Right lobe of liver (tissue), 6 donors: Measurements from ENCODE around the gene BPIFB4. TPM values are rescaled to one million over a fixed set of nuclear protein-coding genes. Genes with fewer than 3 reads are reported as not detected.

ENCODE experiments used
- ATAC-seq, 4 donors: fragments of 200-7000 bp; cut with Tn5 transposase; one replicate each; pipeline ENCODE4 v1.9.1; 2020; ENCODE audit warnings: mild to moderate bottlenecking in 4 of 4, moderate library complexity in 4 of 4
- DNase-seq, 3 donors: peaks; one replicate each; pipeline ENCODE4 v3.0.0-alpha.2; 2020
- H3K27ac ChIP-seq, 3 donors: fragments of 200-600 bp; one replicate each; pipeline ENCODE4 v1.8.0; 2022
- H3K27me3 ChIP-seq, 2 donors: fragments of 200-600 bp; one replicate each; pipeline ENCODE4 v1.8.0; 2022
- H3K36me3 ChIP-seq, 4 donors: fragments of 200-600 bp; sonication (generic) in 1 of 4; one replicate each; pipeline versions ENCODE4 v1.5.1 to v1.8.0; 2017 to 2022; ENCODE audit warnings: control low read depth in 1 of 4
- H3K4me1 ChIP-seq, 4 donors: fragments of 200-600 bp; sonication (generic) in 1 of 4; one replicate each; pipeline versions ENCODE4 v1.5.1 to v1.8.0; 2017 to 2022; ENCODE audit warnings: control low read depth in 1 of 4
- H3K4me3 ChIP-seq, 3 donors: fragments of 200-600 bp; one replicate each; pipeline ENCODE4 v1.8.0; 2022
- H3K9me3 ChIP-seq, 4 donors: fragments of 200-600 bp; sonication (generic) in 1 of 4; one replicate each; pipeline versions ENCODE4 v1.5.1 to v1.8.0; 2017 to 2022; ENCODE audit warnings: control low read depth in 1 of 4
- CTCF ChIP-seq, 4 donors: fragments of 200-600 bp in 3 of 4; fragments of 450-650 bp in 1 of 4; IDR thresholded peaks; one replicate each; pipeline versions ENCODE4 v1.5.1 to v1.8.0; 2016 to 2022; ENCODE audit warnings: antibody characterized with exemption in 4 of 4, mild to moderate bottlenecking in 2 of 4
- POLR2A ChIP-seq: fragments of 450-650 bp; IDR thresholded peaks from one replicate; pipeline ENCODE4 v1.6.1; 2017; ENCODE audit warnings: antibody characterized with exemption, mild to moderate bottlenecking
- WGBS: methylation state at CpG from one replicate; pipeline ENCODE4 v1.1.6; 2018; ENCODE audit warnings: low coverage, low lambda C conversion rate; ENCODE audit not compliant: insufficient coverage; ENCODE audit errors: missing lambda C conversion rate; 5-methylcytosine and 5-hydroxymethylcytosine counted together
- intact Hi-C, 2 donors: fragments of 100-400 bp; cut with DNase I; formaldehyde crosslinking; loops; one replicate each; pipeline versions ENCODE4 v1.11.2 to v1.14.1; 2022
- total RNA-seq, 6 experiments: library from RNA; depleted of rRNA in 2 of 6; stranded (reverse); fragments of >200 nt in 2 of 6; fragmentation: NEBNext Ultra II Directional in 3 of 6; extraction: Animal tissue kit (Norgen Biotek cat#: 25700) in 3 of 6; gene quantifications; one replicate each; pipeline versions ENCODE4 v1.1.0 to v1.2.4, GENCODE V29; 2016 to 2023
- donor health status: DM: no; HTN: yes; CAD: no.
- donor health status: DM: no; HTN: no; CAD: no.
- donor health status: DM: no; HTN: no; CAD: no.
- donor health status: DM: no; HTN: yes; CAD: no.
- donor health status: DM: no; HTN: yes; CAD: no.

BPIFB4 gene
- total RNA-seq, 6 experiments from 2014 or later = not detected

- Histone ChIP-seq H3K9me3 (no peaks in the 10 kb centered on the region), H3K36me3 (no peaks in the 10 kb centered on the region), H3K4me1 (no peaks in the 10 kb centered on the region), H3K27me3 (no peaks in the 10 kb centered on the region), H3K4me3 (no peak overlapping the region), H3K27ac (no peak overlapping the region)
- DNase-seq = no peak
- TF ChIP-seq CTCF (IDR thresholded peaks at IDR 0.05) (no peak), POLR2A (no peak)
- intact Hi-C loops = no loop called here
- no peak for ATAC-seq
- 60% methylated on average over 2 of the region's 5 CpGs for WGBS
These were observed 66.1 kb downstream of the BPIFB4 start for GRCh38 chr20:33145521-33145920.

GRCh38 chr20:33147299-33147698 is 67.9 kb downstream of the BPIFB4 start:
- Histone ChIP-seq H3K9me3 (no peaks in the 10 kb centered on the region), H3K27ac (no peak overlapping the region), H3K36me3 (no peaks in the 10 kb centered on the region), H3K4me1 (no peaks in the 10 kb centered on the region), H3K27me3 (no peaks in the 10 kb centered on the region), H3K4me3 (no peak overlapping the region)
- TF ChIP-seq POLR2A (no peak), CTCF (IDR thresholded peaks at IDR 0.05) (no peak)
- intact Hi-C loops = no loop called here
- WGBS = 70% methylated on average over 4 of the region's 5 CpGs
- ATAC-seq (no peak), DNase-seq (no peak)

- TF ChIP-seq CTCF (IDR thresholded peaks at IDR 0.05) (no peak), POLR2A (no peak)
- no peaks in the 10 kb centered on the region for H3K4me1 ChIP-seq
- ATAC-seq = no peak
- intact Hi-C loops = no loop called here
- no peak for DNase-seq
- H3K4me3 ChIP-seq = no peak overlapping the region
- 71% methylated on average over 1 of the region's 4 CpGs for WGBS
- no peaks in the 10 kb centered on the region for H3K36me3 ChIP-seq
- H3K27me3 ChIP-seq = no peaks in the 10 kb centered on the region
- no peak overlapping the region for H3K27ac ChIP-seq
- H3K9me3 ChIP-seq = no peaks in the 10 kb centered on the region
These were observed 68.6 kb downstream of the BPIFB4 start for GRCh38 chr20:33148040-33148439.

- no peak overlapping the region for H3K27ac ChIP-seq
- TF ChIP-seq CTCF (IDR thresholded peaks at IDR 0.05) = no peak
- no peak for TF ChIP-seq POLR2A
- intact Hi-C loops = no loop called here
These were observed 74.8 kb downstream of the BPIFB4 start for GRCh38 chr20:33154252-33154651.

More at GRCh38 chr20:33154252-33154651, 74.8 kb downstream of the BPIFB4 start:
- Histone ChIP-seq H3K36me3 (no peaks in the 10 kb centered on the region), H3K4me1 (no peaks in the 10 kb centered on the region), H3K4me3 (no peak overlapping the region), H3K9me3 (no peaks in the 10 kb centered on the region), H3K27me3 (no peaks in the 10 kb centered on the region)
- 76% methylated on average over 6 of the region's 6 CpGs for WGBS
- ATAC-seq (no peak), DNase-seq (no peak)
